GM18498 (cell line): Measurements from ENCODE around the gene MAP2.
"Not testable (repeated sequence)": the region's sequence is repeated elsewhere in the genome, so short reads cannot be mapped to it uniquely, and the experiment has no call there.

Experiments
- ATAC-seq: cut with Tn5 transposase; IDR thresholded peaks from one replicate; pipeline ENCODE4 v1.9.1; 2021; ENCODE audit warnings: mild to moderate bottlenecking, moderate library complexity; ENCODE audit not compliant: unreplicated experiment

The MAP2 gene

DNA sequence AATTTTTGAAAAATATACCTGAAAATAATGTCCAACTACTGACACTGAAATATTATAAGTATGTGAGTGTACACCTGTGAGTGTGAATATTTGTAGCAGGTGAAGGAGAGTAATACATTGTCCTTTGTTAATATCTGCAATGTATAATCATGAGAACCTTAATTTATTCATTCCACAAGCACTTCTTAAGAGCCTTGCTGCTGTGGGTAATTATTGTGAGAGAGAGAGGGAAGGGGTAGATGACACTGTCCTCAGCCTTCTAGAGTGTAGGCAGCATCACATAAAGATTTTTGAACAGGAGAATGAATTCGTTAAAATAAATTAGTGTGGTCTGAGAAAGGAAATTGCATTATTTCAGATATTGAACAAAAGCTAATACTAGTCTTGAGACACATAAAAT, 157.2 kb downstream of the MAP2 start:
- no peak for ATAC-seq

- no peak for ATAC-seq
Observed at GRCh38 chr2:209582281-209582680, 158.4 kb downstream of the MAP2 start.

DNA sequence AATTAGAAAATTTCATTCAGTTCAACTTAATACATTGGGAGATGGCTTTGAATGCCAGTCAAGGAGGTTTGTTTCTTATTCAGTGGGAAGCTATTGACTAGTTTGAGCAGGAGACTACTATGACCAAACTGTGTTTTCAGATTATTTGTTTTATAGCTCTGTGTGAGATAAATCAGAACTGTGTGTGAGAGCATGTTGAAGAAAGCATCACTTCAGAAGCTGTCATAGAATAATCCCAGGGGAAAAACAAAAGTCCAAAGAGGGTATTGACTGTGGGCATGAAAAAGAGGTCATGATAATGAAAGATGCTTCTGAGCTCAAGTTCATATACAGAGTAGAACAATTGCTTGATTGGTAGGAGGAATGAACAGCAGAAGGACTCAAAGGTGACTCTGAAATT, 160.6 kb downstream of the MAP2 start:
- no peak for ATAC-seq

DNA sequence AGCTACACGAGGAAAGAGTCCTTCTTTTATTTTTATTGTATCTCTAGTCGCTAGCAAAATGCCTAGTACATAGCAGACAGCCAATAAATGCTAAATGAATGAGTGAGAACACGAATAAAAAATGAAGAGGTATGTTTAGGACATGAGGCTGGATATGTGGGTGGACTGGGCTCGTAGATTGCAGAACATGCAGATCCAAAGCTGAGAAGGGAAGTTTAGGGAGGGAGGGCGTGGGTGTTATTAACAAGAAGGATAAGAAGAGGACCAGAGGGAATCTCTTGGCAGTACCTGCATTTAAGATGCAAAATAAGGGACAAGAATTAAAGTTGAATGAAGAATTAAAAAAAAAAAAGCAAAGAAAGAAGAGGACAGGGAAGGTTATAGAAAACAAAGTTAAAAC, 161.1 kb downstream of the MAP2 start:
- ATAC-seq = no peak

DNA sequence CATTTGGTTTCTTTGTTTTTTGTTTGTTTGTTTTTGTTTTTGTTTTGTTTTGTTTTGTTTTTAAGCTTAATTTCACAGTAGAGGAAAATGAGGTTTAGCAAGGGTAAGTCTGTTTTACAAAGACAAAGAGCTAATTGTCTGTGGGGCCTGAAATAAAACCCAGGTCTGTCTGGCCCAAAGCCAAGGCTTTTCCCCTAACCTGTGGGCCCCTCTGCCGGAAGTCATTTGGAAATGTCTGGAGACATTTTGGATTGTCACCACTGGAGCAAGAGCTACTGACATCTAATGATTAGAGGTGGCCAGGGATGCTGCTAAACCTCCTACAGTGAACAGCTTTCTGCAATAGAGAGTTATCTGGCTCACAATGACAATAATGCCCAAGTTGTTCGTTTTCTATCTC, 167.2 kb downstream of the MAP2 start:
- no peak for ATAC-seq

GRCh38 chr2:209592106-209592505, 168.3 kb downstream of the MAP2 start:
- no peak for ATAC-seq

DNA sequence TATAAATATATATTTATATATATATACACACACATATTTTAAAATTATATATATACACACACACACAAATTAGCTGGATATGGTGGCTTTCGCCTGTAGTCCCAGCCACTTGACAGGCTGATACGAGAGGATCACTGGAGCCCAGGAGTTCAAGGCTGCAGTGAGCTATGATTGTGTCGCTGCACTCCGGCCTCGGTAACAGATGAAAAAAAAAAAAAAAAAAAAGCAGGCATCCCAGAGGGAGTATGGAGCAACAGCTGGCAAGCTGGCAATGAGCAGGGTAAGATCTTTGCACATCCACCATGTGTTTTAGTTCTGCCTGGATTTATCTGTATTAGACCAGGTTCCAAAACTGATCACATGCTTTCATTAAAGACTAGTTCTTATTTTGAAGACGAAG, 170.1 kb downstream of the MAP2 start:
- ATAC-seq = no peak

GRCh38 chr2:209596262-209596661, 172.4 kb downstream of the MAP2 start:
- ATAC-seq = no peak

DNA sequence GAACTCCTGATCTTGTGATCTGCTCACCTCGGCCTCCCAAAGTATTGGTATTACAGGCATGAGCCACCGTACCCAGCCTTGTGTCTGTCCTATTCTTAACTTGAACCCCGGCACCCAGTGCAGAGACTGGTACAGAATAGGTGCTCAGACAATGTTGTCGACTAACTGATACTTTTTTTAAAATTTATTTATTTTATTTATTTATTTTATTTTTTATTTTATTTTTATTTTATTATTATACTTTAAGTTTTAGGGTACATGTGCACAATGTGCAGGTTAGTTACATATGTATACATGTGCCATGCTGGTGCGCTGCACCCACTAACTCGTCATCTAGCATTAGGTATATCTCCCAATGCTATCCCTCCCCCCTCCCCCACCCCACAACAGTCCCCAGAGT, 174.4 kb downstream of the MAP2 start:
- not testable (repeated sequence) for ATAC-seq

DNA sequence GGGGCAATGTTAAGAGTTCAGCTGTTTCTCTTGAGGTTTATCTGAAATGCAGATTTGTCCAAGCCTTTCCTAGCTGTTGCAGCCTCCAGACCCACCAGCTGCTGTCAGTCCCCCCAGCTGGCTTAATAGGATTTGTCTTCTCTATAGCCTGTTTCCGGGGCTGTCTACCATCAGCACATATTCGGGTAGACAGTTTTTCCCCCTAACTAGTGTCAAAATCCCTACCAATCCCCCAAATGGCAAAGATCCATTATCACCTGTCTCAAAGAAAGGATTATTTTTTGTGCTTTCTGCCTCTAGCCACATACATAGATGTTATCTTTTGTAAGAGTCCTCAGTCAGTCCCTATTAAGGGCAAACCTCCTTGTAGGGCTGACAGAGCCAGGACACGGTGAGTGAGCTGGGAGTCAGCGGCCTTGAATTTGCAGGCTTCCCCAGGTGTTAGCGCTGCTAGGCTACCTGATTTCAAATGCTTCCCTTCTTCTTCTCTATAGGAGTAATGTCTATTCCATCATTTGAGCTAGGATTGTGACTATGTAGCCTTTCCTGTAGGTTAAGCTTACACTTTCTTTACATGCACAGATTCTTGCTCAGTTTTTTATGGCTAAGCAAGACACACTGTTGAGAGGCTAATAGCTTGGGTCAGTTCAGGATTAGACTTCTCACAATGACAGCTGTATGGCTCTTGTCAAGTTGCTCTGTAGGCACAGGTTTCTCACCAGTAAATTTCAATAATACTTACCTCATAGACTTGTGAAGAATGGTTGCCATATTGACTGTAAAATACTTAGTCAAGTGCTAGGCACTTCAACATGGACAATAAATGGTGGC, 176.7 kb downstream of the MAP2 start:
- ATAC-seq = no peak

DNA sequence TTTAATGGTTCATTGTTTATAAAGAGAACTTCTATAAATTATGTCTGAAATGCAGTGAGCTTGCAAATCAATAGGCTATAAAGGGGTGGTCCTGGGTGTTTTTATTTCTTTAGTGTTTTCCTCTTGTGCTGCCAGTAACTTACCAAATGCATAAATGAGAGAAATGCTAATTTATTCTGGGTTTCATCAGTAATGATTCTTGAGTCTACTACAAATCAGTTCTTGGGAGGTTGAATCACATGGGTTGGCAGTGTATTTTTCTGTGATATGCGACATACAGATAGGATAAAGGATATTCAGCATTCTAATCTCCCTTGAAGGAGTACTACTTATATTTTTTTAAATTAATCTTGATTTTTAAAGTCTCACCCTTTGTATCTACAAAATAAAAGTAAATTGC, 177.7 kb downstream of the MAP2 start:
- ATAC-seq = no peak

DNA sequence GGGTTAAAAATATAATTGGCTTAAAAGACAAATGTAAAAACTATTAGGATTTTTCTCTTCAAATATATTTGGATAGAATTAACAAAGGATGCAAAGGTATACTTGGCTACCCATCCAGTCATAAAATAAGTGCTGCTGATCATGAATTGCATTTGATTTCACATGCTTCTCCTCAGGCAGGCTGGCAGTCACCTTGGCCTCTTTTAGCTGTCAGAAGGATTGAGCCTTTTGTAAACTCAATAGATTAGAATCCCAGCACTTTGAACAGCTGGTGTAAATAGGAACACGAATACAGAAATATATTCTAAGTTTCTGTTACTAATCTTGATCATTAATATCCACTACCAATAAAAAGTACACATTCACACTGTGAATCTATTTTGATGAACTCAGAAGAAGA, 178.4 kb downstream of the MAP2 start:
- ATAC-seq = no peak

DNA sequence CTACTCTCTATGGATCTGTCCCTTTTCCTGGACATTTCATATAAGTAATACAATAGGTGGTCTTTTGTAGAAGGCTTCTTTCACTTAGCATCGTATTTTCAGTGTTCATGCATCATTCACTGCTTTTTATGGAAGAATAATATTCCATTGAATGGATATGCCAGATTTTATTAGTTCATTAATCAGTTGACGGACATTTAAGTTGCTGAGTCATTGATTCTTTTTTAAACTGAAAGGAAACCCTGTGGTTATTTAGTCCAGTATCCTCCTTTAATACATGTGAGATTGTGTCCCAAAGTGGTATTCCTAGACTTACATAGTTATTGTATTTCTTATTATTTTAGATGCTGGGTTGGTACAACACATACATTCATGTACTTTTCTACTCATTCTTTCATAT, 185.7 kb downstream of the MAP2 start:
- ATAC-seq = no peak

DNA sequence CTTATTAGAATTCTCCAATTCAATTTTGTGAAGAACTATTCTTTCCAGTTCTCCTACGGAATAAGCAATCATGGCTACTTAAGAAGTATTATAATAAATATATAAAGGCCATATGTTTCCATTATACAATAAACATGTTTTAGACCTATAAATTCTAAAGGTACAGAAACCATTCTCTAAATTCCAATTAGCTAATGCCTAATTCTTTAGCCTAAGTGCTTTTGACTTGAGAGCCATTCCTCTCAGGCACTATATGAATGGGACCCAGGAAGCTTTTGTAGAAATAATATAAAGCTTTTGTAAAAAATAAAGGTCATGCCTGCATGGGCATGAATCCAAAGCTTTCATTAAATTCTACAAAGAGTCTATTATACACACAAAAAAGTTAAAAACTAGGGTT, 186.8 kb downstream of the MAP2 start:
- ATAC-seq = no peak

DNA sequence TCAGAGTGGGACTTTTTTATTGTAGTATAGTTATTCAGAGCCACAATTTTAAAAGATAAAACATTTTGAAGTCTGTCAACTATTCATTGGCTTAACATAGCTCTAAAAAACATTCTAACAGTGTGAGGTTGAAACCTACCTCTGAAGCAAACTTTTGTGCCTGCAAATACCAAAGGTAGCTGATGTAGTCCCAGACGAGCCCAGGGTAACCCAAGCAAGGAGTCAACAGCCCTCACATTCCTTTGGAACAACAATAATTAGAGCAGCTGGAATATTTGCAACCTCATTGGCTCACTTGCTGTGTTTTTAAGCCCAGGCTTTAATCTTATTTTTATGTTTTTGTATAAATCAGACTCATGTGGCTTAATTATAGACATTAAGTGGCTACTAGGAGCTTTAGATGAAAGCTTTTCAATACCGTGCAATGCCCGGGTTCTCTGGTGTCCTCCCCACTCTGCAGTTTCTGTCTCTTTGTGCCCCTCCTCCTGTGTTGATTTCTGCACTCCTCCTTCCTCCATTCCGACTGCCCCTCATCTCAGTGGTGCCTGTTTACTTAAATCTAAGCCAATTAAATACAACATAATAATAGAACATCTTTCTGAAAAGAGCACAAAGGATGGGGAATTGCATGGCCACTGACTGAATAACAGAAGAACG, 189.9 kb downstream of the MAP2 start:
- no peak for ATAC-seq

DNA sequence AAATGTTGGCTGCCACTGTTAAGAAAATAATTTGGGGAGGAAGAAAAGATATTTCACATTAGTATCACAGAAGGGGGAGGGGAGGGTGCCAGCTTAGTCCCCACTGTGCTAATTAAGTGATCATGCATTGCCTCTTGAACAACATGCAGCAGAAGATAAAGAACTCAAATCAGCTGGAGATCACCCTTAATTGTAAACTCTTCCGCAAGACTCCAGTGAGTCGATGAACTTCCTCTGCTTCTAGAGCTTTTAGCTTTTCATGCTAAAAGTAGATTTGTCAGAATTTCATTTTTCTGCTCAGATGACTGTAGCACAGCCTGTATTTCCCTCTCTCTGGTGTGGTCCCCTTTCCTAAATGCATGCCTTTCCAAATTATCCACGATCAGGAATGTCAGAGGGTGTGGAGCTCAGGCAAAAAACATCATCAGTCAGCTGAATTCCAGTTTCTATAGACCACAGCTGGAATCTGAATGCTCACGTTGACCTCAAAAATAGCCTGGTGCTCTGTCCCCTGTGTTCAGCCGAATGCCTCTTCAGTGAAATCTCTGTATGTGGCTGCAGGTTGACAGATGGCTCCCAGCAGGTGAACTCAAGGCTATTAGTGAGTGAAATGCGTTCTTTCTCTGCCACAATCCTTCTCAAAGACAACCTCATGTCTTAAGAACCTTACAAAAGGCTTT, 191.0 kb downstream of the MAP2 start:
- no peak for ATAC-seq

GRCh38 chr2:209619782-209620181, 195.9 kb downstream of the MAP2 start:
- ATAC-seq = peak; percentile 79

GRCh38 chr2:209624192-209624938, 200.5 kb downstream of the MAP2 start:
- ATAC-seq = no peak

DNA sequence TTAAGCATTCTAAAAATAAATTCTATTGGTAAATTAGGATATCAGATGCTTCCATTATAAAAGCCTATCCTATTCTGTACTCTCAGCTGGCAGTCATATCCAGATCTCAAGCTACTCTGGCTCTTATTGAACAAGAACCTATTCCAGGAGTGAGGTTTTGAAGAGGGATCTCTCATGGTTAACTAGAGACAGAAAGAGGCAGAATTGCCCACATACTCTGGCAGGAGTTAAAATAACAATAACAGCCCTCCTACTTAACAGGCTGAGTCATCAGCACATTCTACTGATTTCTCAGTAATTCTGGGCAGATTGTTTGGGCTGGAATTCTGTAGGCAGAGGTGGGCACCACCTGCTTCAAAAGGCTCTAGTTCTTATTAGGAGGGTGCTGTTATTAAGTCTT, 205.8 kb downstream of the MAP2 start:
- ATAC-seq = no peak

- no peak for ATAC-seq
Observed at GRCh38 chr2:209633911-209634310, 210.1 kb downstream of the MAP2 start.

GRCh38 chr2:209636076-209636475, 212.2 kb downstream of the MAP2 start:
- ATAC-seq = no peak
